K562 (cell line): Measurements from ENCODE around the gene LYVE1. TPM values are rescaled to one million over a fixed set of nuclear protein-coding genes. Genes with fewer than 3 reads are reported as not detected.

Source experiments
- ATAC-seq: fragments of 200-7000 bp; cut with Tn5 transposase; 3 replicates; pipeline ENCODE4 v1.9.1; 2020; ENCODE audit warnings: moderate library complexity
- BruUV-seq: library from RNA; stranded (reverse); fragments of 400-500 nt; replicated peaks from 2 replicates; lab custom pipeline; 2021; lab: Mats Ljungman, UMichigan
- CTCF ChIA-PET: fragments of 300-600 bp; formaldehyde crosslinking; extraction: SDS; loops from one replicate; lab custom pipeline; 2021; ENCODE audit warnings: low intra/inter-chr PET ratio; lab: Yijun Ruan, JAX
- POLR2A ChIA-PET: fragments of 300-600, 350-650 bp; sonication (Branson Sonifier 250); formaldehyde crosslinking; extraction: SDS; loops from one replicate; lab custom pipeline; 2021; ENCODE audit warnings: antibody characterized with exemption, inconsistent platforms; lab: Yijun Ruan, JAX
- DNase-seq, 4 experiments: peaks; one replicate each; pipeline versions ENCODE4 v3.0.0 to v3.0.0-alpha.2; 2011 to 2018; ENCODE audit warnings: low spot score in 3 of 4, mixed read lengths in 3 of 4; ENCODE audit errors: extremely low read depth in 1 of 4
- FAIRE-seq: peaks from 2 replicates; lab custom pipeline; 2011; peaks lifted over from hg19 to GRCh38; lab: Jason Lieb, UNC
- H2AFZ ChIP-seq: 2 replicates; pipeline ENCODE4 v1.6.0; 2011; ENCODE audit warnings: low read depth, low read length, control low read depth, inconsistent platforms
- H3K27ac ChIP-seq: fragments of 200-600 bp; 3 replicates; pipeline ENCODE4 v1.8.0; 2011; ENCODE audit warnings: low read depth, mild to moderate bottlenecking, control low read depth, inconsistent platforms, low read length, moderate library complexity, mixed read lengths; ENCODE audit errors: extremely low read depth
- H3K27me3 ChIP-seq, 2 experiments: fragments of 300-600 bp in 1 of 2; 2 replicates in 1 of 2; 3 replicates in 1 of 2; pipeline versions ENCODE4 v1.6.0 to v1.8.0; 2011; ENCODE audit warnings: inconsistent platforms in 2 of 2, low read length in 2 of 2, mild to moderate bottlenecking in 1 of 2, mixed read lengths in 1 of 2, moderate library complexity in 1 of 2; ENCODE audit not compliant: control insufficient read depth in 2 of 2, insufficient read depth in 2 of 2
- H3K36me3 ChIP-seq: fragments of 300-600 bp; 3 replicates; pipeline ENCODE4 v1.8.0; 2011; ENCODE audit warnings: mild to moderate bottlenecking, low read length, inconsistent platforms; ENCODE audit not compliant: control insufficient read depth, insufficient read depth
- H3K4me1 ChIP-seq, 2 experiments: fragments of 200-600 bp in 1 of 2; replicated peaks in 1 of 2; 2 replicates in 1 of 2; 3 replicates in 1 of 2; pipeline versions ENCODE4 v1.5.1 to v1.8.0; 2011; ENCODE audit warnings: inconsistent platforms in 2 of 2, low read length in 2 of 2, mild to moderate bottlenecking in 1 of 2, mixed read lengths in 1 of 2, moderate library complexity in 1 of 2; ENCODE audit not compliant: control insufficient read depth in 2 of 2, insufficient read depth in 2 of 2
- H3K4me2 ChIP-seq: 2 replicates; pipeline ENCODE4 v1.6.1; 2011; ENCODE audit warnings: low read length, control low read depth, inconsistent platforms, mixed read lengths; ENCODE audit not compliant: insufficient read depth
- H3K4me3 ChIP-seq: fragments of 200-600 bp; sonication (generic), shearing (Covaris generic); 2 replicates; pipeline ENCODE4 v1.5.1; 2016; ENCODE audit warnings: control low read depth, inconsistent platforms
- H3K79me2 ChIP-seq: fragments of 200-600 bp; 3 replicates; pipeline ENCODE4 v1.8.0; 2011; ENCODE audit warnings: low read length, inconsistent platforms; ENCODE audit not compliant: control insufficient read depth, insufficient read depth
- H3K9ac ChIP-seq, 2 experiments: 2 replicates each; pipeline versions ENCODE4 v1.6.0 to v1.6.1; 2011; ENCODE audit warnings: low read depth in 2 of 2, low read length in 2 of 2, control low read depth in 1 of 2, inconsistent platforms in 1 of 2, mild to moderate bottlenecking in 1 of 2, mixed read lengths in 1 of 2; ENCODE audit not compliant: insufficient read depth in 1 of 2
- H3K9me1 ChIP-seq: one replicate; pipeline ENCODE4 v1.6.0; 2011; ENCODE audit warnings: inconsistent platforms, mild to moderate bottlenecking, low read length, moderate library complexity; ENCODE audit not compliant: control insufficient read depth, insufficient read depth
- H3K9me3 ChIP-seq: replicated peaks from 2 replicates; pipeline ENCODE4 v1.5.1; 2011; ENCODE audit warnings: low read depth, low read length, inconsistent platforms; ENCODE audit not compliant: control insufficient read depth, insufficient read depth
- H4K20me1 ChIP-seq: replicated peaks from 2 replicates; pipeline ENCODE4 v1.6.1; 2011; ENCODE audit warnings: low read length, inconsistent platforms, mixed read lengths; ENCODE audit not compliant: control insufficient read depth, insufficient read depth
- GTF2E2 ChIP-seq: fragments of 200-800 bp; sonication (Bioruptor generic); IDR thresholded peaks from 2 replicates; pipeline ENCODE4 v1.6.1; 2016; ENCODE audit warnings: missing genetic modification characterization, missing compliant biosample characterization
- NCOA1 ChIP-seq: fragments of 450-650 bp; IDR thresholded peaks from 2 replicates; pipeline ENCODE4 v1.6.1; 2016; ENCODE audit warnings: low read depth
- NRF1 ChIP-seq, 2 experiments: fragments of 450-650 bp; IDR thresholded peaks in 1 of 2; conservative IDR thresholded peaks in 1 of 2; 2 replicates each; pipeline ENCODE4 v1.6.1; 2014; ENCODE audit warnings: mild to moderate bottlenecking in 2 of 2
- OTX1 ChIP-seq: fragments of 450-650 bp; formaldehyde crosslinking; IDR thresholded peaks from 2 replicates; pipeline ENCODE4 v1.4.0; 2022; ENCODE audit warnings: mild to moderate bottlenecking
- POLR2G ChIP-seq: fragments of 200-400 bp; formaldehyde crosslinking; IDR thresholded peaks from 2 replicates; pipeline ENCODE4 v1.6.1; 2017; ENCODE audit warnings: low read depth, mild to moderate bottlenecking, antibody characterized with exemption, low read length, moderate library complexity
- RBM25 ChIP-seq: fragments of 200-400 bp; formaldehyde crosslinking; IDR thresholded peaks from 2 replicates; pipeline ENCODE4 v1.6.1; 2018; ENCODE audit warnings: low read length, low read depth, moderate library complexity; ENCODE audit not compliant: severe bottlenecking
- XRCC3 ChIP-seq: fragments of 450-650 bp; IDR thresholded peaks from 2 replicates; pipeline ENCODE4 v1.6.1; 2017; ENCODE audit warnings: mild to moderate bottlenecking, moderate library complexity
- ZNF212 ChIP-seq: fragments of 450-650 bp; formaldehyde crosslinking; IDR thresholded peaks from 2 replicates; pipeline ENCODE4 v1.4.0; 2020; ENCODE audit warnings: mild to moderate bottlenecking
- ZNF232 ChIP-seq: sonication (generic); formaldehyde crosslinking; IDR thresholded peaks from 2 replicates; pipeline ENCODE4 v1.8.0; 2022; ENCODE audit warnings: mild to moderate bottlenecking, missing genetic modification reagents
- ZNF24 ChIP-seq: fragments of 450-650 bp; IDR thresholded peaks from 2 replicates; pipeline ENCODE4 v1.6.1; 2016
- ZNF318 ChIP-seq, 2 experiments: fragments of 450-650 bp; IDR thresholded peaks; 2 replicates each; pipeline ENCODE4 v1.6.1; 2016; ENCODE audit warnings: mild to moderate bottlenecking in 2 of 2, borderline replicate concordance in 1 of 2, low read depth in 1 of 2, moderate library complexity in 1 of 2
- WGBS: fragments of 100-300 bp; shearing (Covaris generic); methylation state at CpG from one replicate; pipeline ENCODE4 v1.1.6; 2016; ENCODE audit warnings: low coverage, mixed read lengths; ENCODE audit not compliant: insufficient coverage; ENCODE audit errors: missing lambda C conversion rate; 5-methylcytosine and 5-hydroxymethylcytosine counted together
- in situ Hi-C: fragments of 300-500 bp; cut with MboI; formaldehyde crosslinking; loops from 4 replicates; pipeline ENCODE4 v1.15.0; 2018; ENCODE audit warnings: inconsistent platforms, mixed read lengths
- intact Hi-C: fragments of 100-400 bp; cut with micrococcal nuclease; formaldehyde crosslinking; loops from 2 replicates; pipeline ENCODE4 v1.14.2; 2022
- polyA plus RNA-seq, 8 experiments: library from polyadenylated mRNA; depleted of rRNA in 4 of 8; stranded (reverse) in 5 of 8; unstranded in 3 of 8; fragments of >200 nt; fragmentation: Nextera tagmentation in 2 of 8; fragmentation: Illumina TruSeq in 1 of 8; extraction: Ambion mirVana in 2 of 8; extraction: Trizol in 1 of 8; gene quantifications; 2 replicates each; pipeline versions ENCODE4 v1.2.1 to v1.2.3, GENCODE V29; 2011 to 2014; ENCODE audit warnings: inconsistent platforms in 1 of 8, missing spikeins in 1 of 8
- total RNA-seq, 7 experiments: library from RNA; depleted of rRNA in 6 of 7; stranded (reverse); fragments of >200 nt in 6 of 7; fragmentation: Illumina TruSeq in 2 of 7; extraction: Trizol in 2 of 7; gene quantifications; 2 replicates each; pipeline versions ENCODE4 v1.2.1 to v1.2.3, GENCODE V29; 2011 to 2021; ENCODE audit warnings: low replicate concordance in 1 of 7
- TF ChIP-seq, protein P1 (sequence below), 2 experiments: fragments of 450-650 bp; IDR thresholded peaks; 2 replicates each; pipeline ENCODE4 v1.6.1; 2016
- TF ChIP-seq, protein P2 (sequence below): sonication (generic); IDR thresholded peaks from 2 replicates; pipeline ENCODE4 v1.6.1; 2016

Gene LYVE1
- total and polyA plus RNA-seq, 9 of the 15 experiments (the other 6 are each of a cell fraction or from before 2014, with no cell fraction given), result 0.06 to 1.1 (median 0.14) TPM; not detected in 1

DNA sequence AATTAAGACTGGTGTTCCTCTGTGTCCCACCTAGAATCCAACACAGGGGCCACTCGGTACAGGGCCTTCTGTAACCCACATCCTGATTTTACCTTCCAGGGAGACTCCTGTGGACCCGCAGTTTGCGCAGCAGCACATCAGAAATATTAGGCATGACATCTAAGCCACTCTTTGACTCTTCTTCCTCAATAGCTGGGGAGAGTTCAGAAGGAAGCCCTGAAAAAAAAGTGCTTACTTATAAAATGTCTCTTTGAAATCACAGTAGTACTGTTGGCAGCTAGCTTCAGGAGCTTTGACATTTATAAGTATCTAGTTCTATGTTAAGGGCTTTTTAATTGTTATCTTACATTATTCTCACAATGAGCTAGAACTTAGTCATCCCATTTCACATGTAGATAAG, 41.2 kb upstream of the LYVE1 start:
- peaks cover 6 to 12% of the 10 kb centered on the region in 2 experiments; a peak in 4 of 5 replicates for H3K4me1 ChIP-seq
- intact Hi-C loops, result no loop called here
- no peaks in the 10 kb centered on the region for H3K9me3 ChIP-seq
- FAIRE-seq, result no peak
- no peaks in the 10 kb centered on the region for H3K79me2 ChIP-seq
- no peaks in the 10 kb centered on the region for H3K9me1 ChIP-seq
- no peak for ATAC-seq
- POLR2A ChIA-PET, result no interaction called here
- H3K27ac ChIP-seq, result no peak overlapping the region
- H2AFZ ChIP-seq, result no peak overlapping the region
- WGBS, result 34% methylated on average over 3 of the region's 3 CpGs
- BruUV-seq, result no TSS peak
- H4K20me1 ChIP-seq, result no peaks in the 10 kb centered on the region
- H3K9ac ChIP-seq, result no peak overlapping the region
- no peak overlapping the region for H3K4me3 ChIP-seq
- in situ Hi-C loops, result no loop called here
- DNase-seq, result no peak
- H3K27me3 ChIP-seq, result no peaks in the 10 kb centered on the region; a peak in 2 of 5 replicates
- CTCF ChIA-PET, result no interaction called here
- no peak overlapping the region for H3K4me2 ChIP-seq
- H3K36me3 ChIP-seq, result no peaks in the 10 kb centered on the region
- no peak for TF ChIP-seq POLR2G
- peak; percentile 30 for TF ChIP-seq RBM25
- TF ChIP-seq GTF2E2 (tag), result no peak
- 0 out of 2 replicates have a peak, but pooled peaks have one; percentile 21 for TF ChIP-seq ZNF24
- no peak for TF ChIP-seq NRF1 (conservative IDR thresholded peaks at IDR 0.05 in 1 of 2, IDR thresholded peaks at IDR 0.05 in 1 of 2)
- TF ChIP-seq XRCC3, result no peak
- TF ChIP-seq, protein P1, sequence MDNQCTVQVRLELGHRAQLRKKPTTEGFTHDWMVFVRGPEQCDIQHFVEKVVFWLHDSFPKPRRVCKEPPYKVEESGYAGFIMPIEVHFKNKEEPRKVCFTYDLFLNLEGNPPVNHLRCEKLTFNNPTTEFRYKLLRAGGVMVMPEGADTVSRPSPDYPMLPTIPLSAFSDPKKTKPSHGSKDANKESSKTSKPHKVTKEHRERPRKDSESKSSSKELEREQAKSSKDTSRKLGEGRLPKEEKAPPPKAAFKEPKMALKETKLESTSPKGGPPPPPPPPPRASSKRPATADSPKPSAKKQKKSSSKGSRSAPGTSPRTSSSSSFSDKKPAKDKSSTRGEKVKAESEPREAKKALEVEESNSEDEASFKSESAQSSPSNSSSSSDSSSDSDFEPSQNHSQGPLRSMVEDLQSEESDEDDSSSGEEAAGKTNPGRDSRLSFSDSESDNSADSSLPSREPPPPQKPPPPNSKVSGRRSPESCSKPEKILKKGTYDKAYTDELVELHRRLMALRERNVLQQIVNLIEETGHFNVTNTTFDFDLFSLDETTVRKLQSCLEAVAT (IDR thresholded peaks at IDR 0.05), result no peak
- TF ChIP-seq, protein P2, sequence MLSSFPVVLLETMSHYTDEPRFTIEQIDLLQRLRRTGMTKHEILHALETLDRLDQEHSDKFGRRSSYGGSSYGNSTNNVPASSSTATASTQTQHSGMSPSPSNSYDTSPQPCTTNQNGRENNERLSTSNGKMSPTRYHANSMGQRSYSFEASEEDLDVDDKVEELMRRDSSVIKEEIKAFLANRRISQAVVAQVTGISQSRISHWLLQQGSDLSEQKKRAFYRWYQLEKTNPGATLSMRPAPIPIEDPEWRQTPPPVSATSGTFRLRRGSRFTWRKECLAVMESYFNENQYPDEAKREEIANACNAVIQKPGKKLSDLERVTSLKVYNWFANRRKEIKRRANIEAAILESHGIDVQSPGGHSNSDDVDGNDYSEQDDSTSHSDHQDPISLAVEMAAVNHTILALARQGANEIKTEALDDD, result 0 out of 2 replicates have a peak, but pooled peaks have one; percentile 45
- TF ChIP-seq ZNF212, result no peak
- TF ChIP-seq ZNF232, result no peak
- TF ChIP-seq OTX1 (CRISPR knock-in tag), result no peak
- TF ChIP-seq NCOA1, result no peak
- TF ChIP-seq ZNF318 (IDR thresholded peaks at IDR 0.05; ENCODE audit: borderline replicate concordance in 1 of 2, low read depth in 1 of 2), result no peak
